ENCODE data around the gene SCYL3.

SCYL3 gene

GRCh38 chr1:169809370-169810095 is 84.2 kb downstream of the SCYL3 start:
- DNase-seq, result peak; percentile 23

GRCh38 chr1:169804941-169805340 is 88.8 kb downstream of the SCYL3 start:
- no peak for DNase-seq

- DNase-seq, result no peak
Measured at GRCh38 chr1:169802888-169803287, 90.8 kb downstream of the SCYL3 start.

All from NCI-H774 (cell line).